ENCODE results near the gene ARHGEF10L. TPM values are rescaled to one million over a fixed set of nuclear protein-coding genes. Genes with fewer than 3 reads are reported as not detected.

The ARHGEF10L gene
- total RNA-seq, 4 donors from 2014 or later, result 30.0 to 61.4 (median 44.7) TPM

DNA sequence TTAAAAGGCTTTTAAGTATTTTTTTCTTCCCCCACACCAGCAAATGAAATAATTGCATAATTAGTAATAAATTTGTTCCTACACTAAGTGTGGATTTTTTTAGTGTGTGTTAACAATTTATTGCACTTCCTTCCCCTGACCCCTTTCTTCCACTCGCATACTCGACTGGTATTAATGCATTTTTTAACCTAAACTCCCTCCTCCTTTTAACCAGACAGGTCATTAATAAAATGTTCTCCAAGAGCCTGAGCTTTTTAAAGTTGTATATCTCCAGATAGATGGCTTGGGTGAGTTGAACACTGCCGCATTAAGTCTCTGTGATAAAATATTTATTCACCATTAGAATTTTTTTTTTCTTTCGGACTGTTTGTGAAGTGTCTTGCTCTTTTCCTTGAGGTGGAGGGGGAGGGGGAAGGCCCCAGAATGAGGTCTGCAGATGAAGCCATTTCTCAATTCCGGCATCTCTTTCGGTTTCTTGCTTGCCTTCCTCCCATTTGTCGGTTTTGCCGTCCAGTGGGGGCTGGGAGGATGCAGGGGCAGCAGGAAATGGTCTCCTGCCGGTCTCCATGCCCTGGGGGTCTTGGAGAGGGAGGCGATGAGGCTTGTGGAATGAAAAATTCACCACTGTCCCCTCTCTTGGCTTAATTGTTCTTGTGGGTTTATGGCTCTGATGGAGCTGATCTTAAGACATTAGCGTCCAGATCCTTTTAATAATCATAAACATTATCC is 151.6 kb downstream of the ARHGEF10L start:
- 49 to 65% methylated on average over 11 of the region's 11 CpGs for WGBS, 2 donors
- Histone ChIP-seq H3K9me3 (no peaks in the 10 kb centered on the region), H3K27ac (no peak overlapping the region), H3K4me1 (no peaks in the 10 kb centered on the region), H3K4me3 (no peak overlapping the region), H3K36me3 (peaks cover 19 to 99% (median 22%) of the 10 kb centered on the region in 3 donors), H3K27me3 (no peaks in the 10 kb centered on the region)
- DNase-seq, result no peak
- TF ChIP-seq POLR2A (IDR thresholded peaks at IDR 0.05), result no peak
- TF ChIP-seq, protein P1, sequence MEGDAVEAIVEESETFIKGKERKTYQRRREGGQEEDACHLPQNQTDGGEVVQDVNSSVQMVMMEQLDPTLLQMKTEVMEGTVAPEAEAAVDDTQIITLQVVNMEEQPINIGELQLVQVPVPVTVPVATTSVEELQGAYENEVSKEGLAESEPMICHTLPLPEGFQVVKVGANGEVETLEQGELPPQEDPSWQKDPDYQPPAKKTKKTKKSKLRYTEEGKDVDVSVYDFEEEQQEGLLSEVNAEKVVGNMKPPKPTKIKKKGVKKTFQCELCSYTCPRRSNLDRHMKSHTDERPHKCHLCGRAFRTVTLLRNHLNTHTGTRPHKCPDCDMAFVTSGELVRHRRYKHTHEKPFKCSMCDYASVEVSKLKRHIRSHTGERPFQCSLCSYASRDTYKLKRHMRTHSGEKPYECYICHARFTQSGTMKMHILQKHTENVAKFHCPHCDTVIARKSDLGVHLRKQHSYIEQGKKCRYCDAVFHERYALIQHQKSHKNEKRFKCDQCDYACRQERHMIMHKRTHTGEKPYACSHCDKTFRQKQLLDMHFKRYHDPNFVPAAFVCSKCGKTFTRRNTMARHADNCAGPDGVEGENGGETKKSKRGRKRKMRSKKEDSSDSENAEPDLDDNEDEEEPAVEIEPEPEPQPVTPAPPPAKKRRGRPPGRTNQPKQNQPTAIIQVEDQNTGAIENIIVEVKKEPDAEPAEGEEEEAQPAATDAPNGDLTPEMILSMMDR (IDR thresholded peaks at IDR 0.05), result no peak
- intact Hi-C loops (cut with DNase I), result no loop called here

DNA sequence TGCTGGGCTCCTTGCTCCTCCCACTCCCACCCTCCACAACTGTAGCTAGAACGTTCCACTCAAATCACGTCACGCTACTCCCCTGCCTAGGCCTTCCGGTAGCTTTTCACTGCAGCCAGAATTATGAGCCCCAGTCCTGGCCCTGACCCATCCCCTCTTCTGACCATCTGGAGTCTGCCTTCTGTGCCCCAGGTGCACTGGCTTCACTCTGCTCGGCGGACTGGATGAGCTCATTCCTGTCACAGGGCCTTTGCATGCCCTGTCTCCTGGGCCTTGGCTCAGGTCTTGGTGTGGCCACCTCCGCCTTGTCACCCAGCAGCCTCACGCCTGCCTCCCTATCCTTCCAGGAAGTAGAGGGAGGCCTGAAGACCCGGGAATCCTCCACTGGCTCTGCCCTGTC is 153.1 kb downstream of the ARHGEF10L start:
- Histone ChIP-seq H3K27me3 (no peaks in the 10 kb centered on the region), H3K4me1 (no peaks in the 10 kb centered on the region), H3K27ac (no peak overlapping the region), H3K9me3 (no peaks in the 10 kb centered on the region), H3K4me3 (no peak overlapping the region), H3K36me3 (peaks cover 18 to 100% (median 32%) of the 10 kb centered on the region in 3 donors)
- WGBS, 2 donors, result 72 to 73% methylated on average over 8 of the region's 9 CpGs
- DNase-seq, result no peak
- TF ChIP-seq POLR2A (IDR thresholded peaks at IDR 0.05), result no peak
- TF ChIP-seq, protein P1 (IDR thresholded peaks at IDR 0.05), result no peak
- intact Hi-C loops (cut with DNase I), result no loop called here

DNA sequence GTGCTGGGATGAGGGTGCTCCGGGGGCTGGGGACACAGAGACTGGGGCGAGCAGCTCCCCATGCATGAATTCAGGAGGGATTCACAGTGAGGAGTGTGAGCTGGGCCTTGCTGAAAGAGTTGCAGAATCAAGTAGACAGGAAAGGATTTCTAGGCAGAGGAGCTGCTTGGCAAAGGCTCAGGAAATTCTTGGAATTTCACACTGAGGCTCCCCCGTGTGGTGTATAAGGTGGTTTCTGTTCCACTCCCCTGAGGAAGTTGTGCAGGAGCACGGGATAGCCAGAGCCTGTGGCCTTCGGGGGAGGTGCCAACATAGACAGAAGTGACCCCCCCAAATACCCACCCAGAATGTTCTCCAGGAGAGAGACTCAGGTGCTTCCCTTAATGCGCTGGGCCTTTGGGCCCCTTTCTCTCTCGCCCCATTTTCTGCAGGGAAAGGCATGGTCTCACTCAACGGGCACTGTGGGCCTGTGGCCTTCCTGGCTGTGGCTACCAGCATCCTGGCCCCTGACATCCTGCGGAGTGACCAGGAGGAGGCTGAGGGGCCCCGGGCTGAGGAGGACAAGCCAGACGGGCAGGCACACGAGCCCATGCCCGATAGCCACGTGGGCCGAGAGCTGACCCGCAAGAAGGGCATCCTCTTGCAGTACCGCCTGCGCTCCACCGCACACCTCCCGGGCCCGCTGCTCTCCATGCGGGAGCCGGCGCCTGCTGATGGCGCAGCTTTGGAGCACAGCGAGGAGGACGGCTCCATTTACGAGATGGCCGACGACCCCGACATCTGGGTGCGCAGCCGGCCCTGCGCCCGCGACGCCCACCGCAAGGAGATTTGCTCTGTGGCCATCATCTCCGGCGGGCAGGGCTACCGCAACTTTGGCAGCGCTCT is 157.2 kb downstream of the ARHGEF10L start:
- Histone ChIP-seq H3K9me3 (no peaks in the 10 kb centered on the region), H3K4me1 (peaks cover 0 to 4% (median 0%) of the 10 kb centered on the region in 3 donors), H3K36me3 (peaks cover 4 to 72% (median 19%) of the 10 kb centered on the region in 3 donors), H3K4me3 (no peak overlapping the region), H3K27ac (no peak overlapping the region), H3K27me3 (no peaks in the 10 kb centered on the region)
- 74 to 79% methylated on average over 8 to 17 of the region's 42 CpGs for WGBS, 2 donors
- intact Hi-C loops (cut with DNase I), result no loop called here
- no peak for DNase-seq
- TF ChIP-seq, protein P1 (IDR thresholded peaks at IDR 0.05), result peak in 4 of 6 experiments; percentile 20 to 29 (median 22)
- no peak for TF ChIP-seq POLR2A (IDR thresholded peaks at IDR 0.05)

- no peak overlapping the region for H3K4me3 ChIP-seq
- TF ChIP-seq, protein P1 (IDR thresholded peaks at IDR 0.05), result no peak
- no peak for TF ChIP-seq POLR2A (IDR thresholded peaks at IDR 0.05)
- intact Hi-C loops (cut with DNase I), result no loop called here
- DNase-seq, result no peak
- H3K27ac ChIP-seq, result no peak overlapping the region
- peaks cover 0 to 4% (median 0%) of the 10 kb centered on the region in 3 donors for H3K4me1 ChIP-seq
- 73 to 78% methylated on average over 3 to 5 of the region's 5 CpGs for WGBS, 2 donors
- H3K27me3 ChIP-seq, result no peaks in the 10 kb centered on the region
- H3K36me3 ChIP-seq, result peaks cover 4 to 64% (median 19%) of the 10 kb centered on the region in 3 donors
- H3K9me3 ChIP-seq, result no peaks in the 10 kb centered on the region
These were observed 158.0 kb downstream of the ARHGEF10L start for GRCh38 chr1:17697458-17697857.

DNA sequence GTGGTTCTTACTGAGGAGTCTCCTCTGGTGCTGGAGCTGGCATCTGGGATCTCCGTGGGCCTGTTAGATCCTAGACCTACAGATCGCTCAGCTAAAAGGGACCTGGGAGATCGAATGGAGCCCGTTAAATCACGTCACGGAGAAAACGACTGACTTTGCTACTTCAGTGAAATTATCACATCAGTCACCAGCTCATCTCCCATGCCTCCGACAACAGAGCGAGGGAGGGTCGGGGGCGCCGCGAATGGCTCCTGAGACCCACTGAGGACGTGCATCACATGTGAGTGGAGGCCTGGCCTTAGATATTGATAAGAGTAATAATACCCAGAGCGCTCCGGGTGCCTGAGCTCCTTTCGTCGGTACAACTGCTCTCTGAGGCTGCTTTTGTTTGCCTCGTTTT is 160.1 kb downstream of the ARHGEF10L start:
- H3K27ac ChIP-seq, result no peak overlapping the region
- H3K27me3 ChIP-seq, result no peaks in the 10 kb centered on the region
- intact Hi-C loops (cut with DNase I), result no loop called here
- H3K36me3 ChIP-seq, result peaks cover 0 to 43% (median 10%) of the 10 kb centered on the region in 3 donors
- 83 to 84% methylated on average over 14 to 17 of the region's 19 CpGs for WGBS, 2 donors
- peaks cover 0 to 4% (median 0%) of the 10 kb centered on the region in 3 donors for H3K4me1 ChIP-seq
- TF ChIP-seq POLR2A (IDR thresholded peaks at IDR 0.05), result no peak
- TF ChIP-seq, protein P1 (IDR thresholded peaks at IDR 0.05), result no peak
- no peaks in the 10 kb centered on the region for H3K9me3 ChIP-seq
- H3K4me3 ChIP-seq, result no peak overlapping the region
- no peak for DNase-seq
